Duodenal mucosa (tissue), 2 donors: ENCODE data around the gene PRKD2.

Experiments used
- H3K27ac ChIP-seq: one replicate; pipeline ENCODE4 v1.7.0; 2013; ENCODE audit warnings: low read depth, low read length
- H3K27me3 ChIP-seq, 2 donors: one replicate each; pipeline ENCODE4 v1.7.0; 2013; ENCODE audit warnings: low read length in 2 of 2, control low read depth in 1 of 2; ENCODE audit not compliant: insufficient read depth in 2 of 2, control insufficient read depth in 1 of 2
- H3K36me3 ChIP-seq, 2 donors: one replicate each; pipeline ENCODE4 v1.7.0; 2013; ENCODE audit warnings: low read length in 2 of 2, control low read depth in 1 of 2; ENCODE audit not compliant: insufficient read depth in 2 of 2, control insufficient read depth in 1 of 2
- H3K4me1 ChIP-seq, 2 donors: one replicate each; pipeline ENCODE4 v1.7.0; 2013; ENCODE audit warnings: low read length in 2 of 2, control low read depth in 1 of 2; ENCODE audit not compliant: insufficient read depth in 2 of 2, control insufficient read depth in 1 of 2
- H3K4me3 ChIP-seq, 2 donors: one replicate each; pipeline ENCODE4 v1.7.0; 2013; ENCODE audit warnings: low read length in 2 of 2, low read depth in 1 of 2
- H3K9ac ChIP-seq, 2 donors: one replicate each; pipeline ENCODE4 v1.7.0; 2013; ENCODE audit warnings: low read length in 2 of 2, low read depth in 1 of 2
- H3K9me3 ChIP-seq, 2 donors: one replicate each; pipeline ENCODE4 v1.7.0; 2013; ENCODE audit warnings: low read length in 2 of 2, control low read depth in 1 of 2; ENCODE audit not compliant: control insufficient read depth in 1 of 2

PRKD2 gene

DNA sequence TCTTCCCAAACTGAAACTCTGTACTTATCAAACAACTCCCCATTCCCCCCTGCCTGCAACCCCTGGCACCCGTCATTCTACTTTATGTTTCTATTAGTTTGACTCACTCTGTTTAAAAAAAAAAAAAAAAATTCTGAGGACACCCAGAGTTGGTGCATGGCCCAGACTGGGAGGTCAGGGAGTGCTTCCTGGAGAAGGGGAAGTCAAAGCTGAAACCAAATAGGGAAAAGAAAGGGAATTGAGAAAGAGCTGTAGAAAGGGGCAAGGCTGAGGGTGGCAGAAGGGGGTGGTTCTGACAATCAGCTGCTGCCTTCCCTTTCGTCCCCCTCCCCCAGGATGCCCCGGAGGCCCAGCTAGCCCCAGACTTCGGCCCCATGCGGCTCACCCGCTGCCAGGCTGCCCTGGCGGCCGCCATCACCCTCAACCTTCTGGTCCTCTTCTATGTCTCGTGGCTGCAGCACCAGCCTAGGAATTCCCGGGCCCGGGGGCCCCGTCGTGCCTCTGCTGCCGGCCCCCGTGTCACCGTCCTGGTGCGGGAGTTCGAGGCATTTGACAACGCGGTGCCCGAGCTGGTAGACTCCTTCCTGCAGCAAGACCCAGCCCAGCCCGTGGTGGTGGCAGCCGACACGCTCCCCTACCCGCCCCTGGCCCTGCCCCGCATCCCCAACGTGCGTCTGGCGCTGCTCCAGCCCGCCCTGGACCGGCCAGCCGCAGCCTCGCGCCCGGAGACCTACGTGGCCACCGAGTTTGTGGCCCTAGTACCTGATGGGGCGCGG lies 38.4 kb upstream of the PRKD2 start:
- Histone ChIP-seq H3K27ac (no peak overlapping the region), H3K27me3 (no peaks in the 10 kb centered on the region), H3K36me3 (peaks cover 0 to 13% of the 10 kb centered on the region in 2 donors), H3K9me3 (no peaks in the 10 kb centered on the region), H3K4me3 (no peak overlapping the region), H3K9ac (no peak overlapping the region), H3K4me1 (peaks cover 0 to 2% of the 10 kb centered on the region in 2 donors)

DNA sequence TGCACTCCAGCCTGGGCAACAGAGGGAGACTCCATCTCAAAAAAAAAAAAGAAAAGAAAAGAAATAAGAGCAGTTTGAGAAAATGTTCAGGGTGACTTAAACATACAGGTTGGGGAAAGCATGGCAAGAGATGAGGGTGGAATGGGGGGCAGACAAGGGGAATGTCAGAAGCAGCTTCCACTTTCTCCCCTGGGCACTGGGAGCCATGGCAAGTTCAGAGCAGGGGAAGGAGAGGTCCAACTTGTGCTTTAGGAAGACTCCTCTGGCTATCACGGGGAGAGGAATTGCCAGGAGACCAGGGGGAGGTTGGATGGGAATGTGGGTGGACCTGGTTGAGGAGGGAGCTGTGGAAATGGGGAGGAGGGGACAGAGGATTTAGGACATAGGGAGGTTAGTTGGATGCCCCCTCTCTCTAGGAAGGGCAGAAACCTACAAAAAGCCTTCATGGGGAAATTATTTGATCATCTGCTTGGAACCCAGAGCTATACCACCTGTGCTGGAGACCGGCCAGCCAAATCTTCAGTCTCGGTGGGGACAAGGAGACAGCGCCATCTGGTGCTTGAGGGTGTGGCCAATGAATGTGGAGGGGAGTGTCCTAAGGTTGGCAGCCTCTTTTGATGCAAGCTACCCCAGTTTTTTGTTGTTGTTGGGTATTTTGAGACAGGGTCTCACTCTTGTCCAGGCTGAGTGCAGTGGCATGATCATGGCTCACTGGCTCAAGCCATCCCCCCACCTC lies 36.7 kb upstream of the PRKD2 start:
- no peak overlapping the region for H3K9ac ChIP-seq
- H3K4me3 ChIP-seq, result no peak overlapping the region
- peaks cover 0 to 13% of the 10 kb centered on the region in 2 donors for H3K36me3 ChIP-seq
- no peaks in the 10 kb centered on the region for H3K9me3 ChIP-seq
- no peak overlapping the region for H3K27ac ChIP-seq
- no peaks in the 10 kb centered on the region for H3K27me3 ChIP-seq
- peaks cover 0 to 2% of the 10 kb centered on the region in 2 donors for H3K4me1 ChIP-seq

DNA sequence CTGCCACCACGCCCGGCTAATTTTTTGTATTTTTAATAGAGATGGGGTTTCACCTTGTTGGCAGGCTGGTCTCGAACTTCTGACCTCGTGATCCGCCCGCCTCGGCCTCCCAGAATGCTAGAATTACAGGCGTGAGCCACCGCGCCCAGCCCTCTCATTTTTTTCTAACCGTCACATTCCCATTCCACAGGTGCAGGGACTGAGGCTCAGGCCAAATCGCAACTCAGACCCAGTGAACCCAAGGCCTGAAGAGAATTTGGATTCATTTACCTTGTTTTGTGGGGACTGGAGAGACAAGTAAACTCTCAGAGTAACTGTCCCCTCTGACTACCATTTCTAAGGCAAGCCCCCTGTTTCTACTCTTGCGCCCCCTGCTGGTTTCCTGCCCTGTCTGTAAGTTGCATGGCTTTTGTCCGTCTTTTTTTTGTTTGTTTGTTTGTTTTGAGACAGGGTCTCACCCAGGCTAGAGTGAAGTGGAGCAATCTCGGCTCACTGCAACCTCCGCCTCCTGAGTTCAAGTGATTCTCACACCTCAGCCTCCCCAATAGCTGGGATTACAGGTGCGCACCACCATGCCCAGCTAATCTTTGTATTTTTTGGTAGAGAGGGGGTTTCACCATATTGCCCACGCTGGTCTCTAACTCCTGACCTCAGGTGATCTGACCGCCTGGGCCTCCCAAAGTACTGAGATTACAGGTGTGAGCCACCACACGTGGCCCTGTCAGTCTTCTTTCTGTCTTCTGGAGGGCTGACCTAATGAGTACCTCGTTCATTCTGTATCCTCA lies 31.6 kb upstream of the PRKD2 start:
- no peak overlapping the region for H3K9ac ChIP-seq
- no peaks in the 10 kb centered on the region for H3K27me3 ChIP-seq
- H3K4me1 ChIP-seq, result peaks cover 13 to 17% of the 10 kb centered on the region in 2 donors
- H3K4me3 ChIP-seq, result no peak overlapping the region
- H3K27ac ChIP-seq, result no peak overlapping the region
- H3K9me3 ChIP-seq, result no peaks in the 10 kb centered on the region
- peaks cover 0 to 8% of the 10 kb centered on the region in 2 donors for H3K36me3 ChIP-seq

DNA sequence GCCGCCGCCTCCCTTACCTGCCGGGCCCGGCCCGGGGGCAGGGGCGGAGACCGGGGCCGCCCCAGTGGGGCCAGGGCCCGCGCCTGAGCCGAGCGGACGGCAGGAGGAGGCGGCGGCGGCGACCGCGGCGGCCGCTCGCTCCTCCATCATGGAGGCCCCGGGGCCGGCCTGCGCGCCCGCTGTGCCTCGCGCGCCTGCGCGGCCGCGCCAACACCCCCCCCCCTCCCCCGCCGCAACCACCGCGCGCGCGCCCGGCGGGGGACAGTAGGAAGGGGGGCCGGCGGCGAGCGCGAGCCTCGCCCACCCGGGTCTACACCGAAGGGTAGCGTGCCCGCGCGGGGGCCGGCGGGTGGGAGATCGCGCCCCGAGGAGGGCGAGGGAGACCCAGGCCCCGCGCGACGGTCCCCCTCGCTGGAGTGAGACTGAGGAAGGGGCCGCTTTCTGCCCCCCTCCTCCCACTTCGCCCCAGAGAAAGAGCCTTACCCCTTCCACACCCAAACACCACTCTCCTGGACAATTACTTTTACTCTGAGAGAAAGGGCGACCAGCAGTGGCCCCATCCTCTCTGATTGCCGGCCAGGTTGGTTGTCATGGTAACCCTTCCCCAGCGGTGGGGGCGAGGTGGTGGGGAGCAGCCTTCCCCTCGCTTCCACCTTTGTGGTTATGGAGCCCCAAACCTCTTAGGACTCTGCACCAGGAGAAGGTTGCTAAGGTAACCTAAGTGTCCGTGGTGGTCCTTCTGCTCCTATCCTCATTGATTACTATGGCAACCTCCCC lies 29.6 kb upstream of the PRKD2 start, which contains the start of gene STRN4:
Gene STRN4, minus strand, starts transcription at position 170 of the 777 bp plus-strand sequence. Its CDS starts 20 bp downstream, at position 150.
- Histone ChIP-seq H3K9me3 (no peaks in the 10 kb centered on the region), H3K27me3 (no peaks in the 10 kb centered on the region), H3K9ac (peak within 1 kb of the TSS; percentile 85 to 96), H3K27ac (no peak within 1 kb of the TSS), H3K36me3 (peaks cover 0 to 11% of the 10 kb centered on the region in 2 donors), H3K4me1 (peaks cover 13 to 22% of the 10 kb centered on the region in 2 donors), H3K4me3 (peak within 1 kb of the TSS; percentile 82 to 91)

DNA sequence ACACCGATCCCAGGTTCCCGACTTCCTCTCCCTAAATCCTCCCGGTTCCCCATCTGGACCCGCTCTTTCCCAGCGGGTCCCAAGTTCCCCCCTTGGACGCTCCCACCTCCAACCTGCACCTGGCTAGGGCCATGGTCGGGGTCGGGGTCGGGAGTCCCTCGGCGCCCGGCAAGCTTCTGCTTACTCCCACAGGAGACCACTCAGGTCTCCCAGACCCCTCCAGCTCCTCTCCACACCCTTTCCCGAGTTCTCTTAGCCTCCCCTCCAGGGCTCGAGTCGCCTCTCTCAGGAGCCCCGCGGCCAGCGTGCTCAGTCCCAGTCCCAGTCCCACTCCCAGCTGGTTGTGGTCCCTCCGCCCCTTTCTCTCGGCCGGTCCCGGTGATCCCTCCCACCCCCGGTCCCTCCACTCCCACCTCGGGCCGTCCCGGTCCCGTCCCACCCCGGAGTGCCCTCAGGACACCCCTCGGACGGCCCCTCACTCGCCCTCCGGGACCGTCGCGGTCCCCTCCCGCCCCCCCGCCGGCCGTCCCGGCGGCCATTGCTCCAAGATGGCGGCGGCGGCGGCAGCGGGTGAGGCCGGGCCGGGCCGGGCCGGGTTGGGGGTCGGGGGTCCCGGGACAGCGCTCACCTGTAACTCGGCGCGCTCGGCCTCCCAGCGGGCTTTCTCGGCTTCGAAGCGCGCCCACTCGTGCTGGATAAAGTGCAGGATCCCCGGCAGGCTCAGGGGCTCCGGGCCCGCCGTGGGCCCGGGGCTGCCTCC lies 28.8 kb upstream of the PRKD2 start, which contains the start of gene FKRP:
Gene FKRP, plus strand, starts transcription at position 537 of the 760 bp plus-strand sequence. CDS start 9,394 bp downstream, outside the sequence.
- H3K4me3 ChIP-seq, result peak within 1 kb of the TSS; percentile 82 to 91
- H3K4me1 ChIP-seq, result peaks cover 13 to 22% of the 10 kb centered on the region in 2 donors
- no peak within 1 kb of the TSS for H3K27ac ChIP-seq
- peak within 1 kb of the TSS; percentile 85 to 96 for H3K9ac ChIP-seq
- no peaks in the 10 kb centered on the region for H3K27me3 ChIP-seq
- no peaks in the 10 kb centered on the region for H3K9me3 ChIP-seq
- H3K36me3 ChIP-seq, result peaks cover 0 to 17% of the 10 kb centered on the region in 2 donors

DNA sequence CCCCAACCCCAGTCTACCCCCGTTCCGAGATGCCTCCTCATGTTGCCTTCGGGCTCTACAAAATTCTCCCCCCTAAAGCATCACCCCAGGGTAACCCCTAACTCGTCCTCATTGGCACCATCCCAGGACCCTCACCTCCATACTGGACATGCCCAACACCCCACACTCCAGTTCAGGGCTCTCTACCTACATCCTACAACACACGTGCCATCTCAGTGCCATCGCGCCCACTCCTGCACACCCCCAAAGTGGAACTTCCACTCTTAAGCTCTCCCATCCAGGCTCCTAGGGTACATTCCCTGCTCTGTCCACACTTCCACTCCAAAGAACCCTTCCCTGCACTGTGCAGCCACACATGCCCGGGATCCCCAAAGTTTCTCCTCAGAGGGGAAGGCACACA lies 28.1 kb upstream of the PRKD2 start:
- Histone ChIP-seq H3K27ac (no peak overlapping the region), H3K9me3 (no peaks in the 10 kb centered on the region), H3K36me3 (peaks cover 0 to 20% of the 10 kb centered on the region in 2 donors), H3K4me1 (peaks cover 13 to 22% of the 10 kb centered on the region in 2 donors), H3K4me3 (peak overlapping the region; percentile 82 to 91), H3K27me3 (no peaks in the 10 kb centered on the region), H3K9ac (peak overlapping the region; percentile 85 to 96)

DNA sequence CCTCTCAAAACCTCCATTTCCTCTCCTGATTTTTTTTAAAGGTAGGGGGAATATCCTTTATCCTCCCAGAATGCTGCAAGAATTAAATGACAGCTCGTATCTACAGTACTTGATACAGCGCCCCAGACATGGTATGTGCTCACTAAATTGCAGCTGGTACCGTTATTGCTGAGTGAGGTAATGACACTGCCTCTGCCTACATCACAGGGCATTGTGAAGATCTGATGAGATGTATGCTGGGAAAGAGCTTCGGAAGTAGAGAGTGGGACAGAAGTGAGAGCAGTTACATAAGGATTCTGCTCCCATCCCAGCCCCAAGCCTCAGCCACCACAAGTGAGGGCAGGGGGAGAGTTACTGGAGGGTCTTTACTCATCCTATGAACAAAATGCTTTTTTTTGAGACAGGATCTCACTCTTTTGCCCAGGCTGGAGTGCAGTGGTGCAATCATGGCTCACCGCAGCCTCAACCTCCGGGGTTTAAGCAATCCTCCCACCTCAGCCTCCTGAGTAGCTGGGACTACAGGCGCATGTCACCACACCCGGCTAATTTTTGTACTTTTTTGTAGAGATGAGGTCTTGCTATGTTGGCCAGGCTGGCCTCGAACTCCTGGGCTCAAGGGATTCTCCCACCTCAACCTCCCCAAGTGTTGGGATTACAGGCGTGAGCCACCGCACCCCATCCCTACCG lies 27.2 kb upstream of the PRKD2 start:
- Histone ChIP-seq H3K36me3 (peaks cover 0 to 23% of the 10 kb centered on the region in 2 donors), H3K9me3 (no peaks in the 10 kb centered on the region), H3K27ac (no peak overlapping the region), H3K4me1 (peaks cover 13 to 22% of the 10 kb centered on the region in 2 donors), H3K9ac (no peak overlapping the region), H3K27me3 (no peaks in the 10 kb centered on the region), H3K4me3 (no peak overlapping the region)

DNA sequence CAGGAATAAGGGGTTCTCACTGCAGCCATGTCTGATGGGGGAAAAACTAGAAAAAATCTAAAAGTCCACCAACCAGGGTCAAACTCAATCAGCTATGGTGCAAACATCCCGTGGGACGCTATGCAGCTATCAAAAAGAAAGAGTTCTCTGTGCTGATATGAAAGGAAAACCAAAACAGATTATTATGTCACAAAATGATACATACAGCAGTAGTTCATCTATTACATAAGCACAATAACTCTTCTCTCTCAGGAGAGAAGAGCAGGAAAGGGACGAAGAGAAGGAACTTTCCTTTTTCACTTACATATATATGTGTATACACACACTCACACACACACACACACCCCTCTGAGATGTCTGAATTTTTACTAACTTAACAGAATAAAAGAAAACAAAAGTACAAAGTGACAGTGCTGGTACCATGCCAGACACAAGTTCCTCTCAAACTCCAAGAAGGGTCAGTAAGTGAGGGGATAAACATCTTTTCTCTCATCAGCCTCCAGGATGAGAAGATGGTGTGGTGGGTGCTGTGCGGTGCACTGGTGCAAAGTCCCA lies 26.1 kb upstream of the PRKD2 start:
- Histone ChIP-seq H3K4me3 (no peak overlapping the region), H3K27me3 (no peaks in the 10 kb centered on the region), H3K27ac (no peak overlapping the region), H3K4me1 (peaks cover 13 to 22% of the 10 kb centered on the region in 2 donors), H3K9ac (no peak overlapping the region), H3K36me3 (peaks cover 0 to 34% of the 10 kb centered on the region in 2 donors), H3K9me3 (no peaks in the 10 kb centered on the region)
